GM12873 (cell line): ENCODE data around the gene SLC50A1.

Experiments used
- TF ChIP-seq, protein P1 (sequence below): IDR thresholded peaks from 2 replicates; pipeline ENCODE4 v1.5.1; 2012; ENCODE audit warnings: low read depth, mild to moderate bottlenecking, moderate library complexity, low read length, control low read depth; ENCODE audit not compliant: insufficient read depth; ENCODE audit errors: missing control alignments

SLC50A1 gene

DNA sequence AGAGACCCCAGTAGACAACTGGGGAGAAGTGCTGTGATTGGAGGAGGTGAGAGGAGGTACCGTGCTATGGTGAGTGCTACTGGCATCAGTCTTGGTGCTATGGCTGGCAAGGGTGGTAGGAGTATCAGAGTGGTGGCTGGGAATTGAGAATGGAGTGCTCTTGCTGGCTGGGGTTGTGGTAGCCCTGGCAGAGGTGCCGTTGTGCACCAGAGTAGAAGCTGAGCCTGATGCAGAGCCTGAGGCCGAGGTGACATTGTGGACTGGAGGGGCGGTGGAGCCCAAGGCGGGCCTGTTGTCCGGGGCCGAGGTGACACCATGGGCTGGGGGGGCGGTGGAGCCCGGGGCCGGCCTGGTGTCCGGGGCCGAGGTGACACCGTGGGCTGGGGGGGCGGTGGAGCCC lies 52.6 kb downstream of the SLC50A1 start:
- TF ChIP-seq, protein P1, sequence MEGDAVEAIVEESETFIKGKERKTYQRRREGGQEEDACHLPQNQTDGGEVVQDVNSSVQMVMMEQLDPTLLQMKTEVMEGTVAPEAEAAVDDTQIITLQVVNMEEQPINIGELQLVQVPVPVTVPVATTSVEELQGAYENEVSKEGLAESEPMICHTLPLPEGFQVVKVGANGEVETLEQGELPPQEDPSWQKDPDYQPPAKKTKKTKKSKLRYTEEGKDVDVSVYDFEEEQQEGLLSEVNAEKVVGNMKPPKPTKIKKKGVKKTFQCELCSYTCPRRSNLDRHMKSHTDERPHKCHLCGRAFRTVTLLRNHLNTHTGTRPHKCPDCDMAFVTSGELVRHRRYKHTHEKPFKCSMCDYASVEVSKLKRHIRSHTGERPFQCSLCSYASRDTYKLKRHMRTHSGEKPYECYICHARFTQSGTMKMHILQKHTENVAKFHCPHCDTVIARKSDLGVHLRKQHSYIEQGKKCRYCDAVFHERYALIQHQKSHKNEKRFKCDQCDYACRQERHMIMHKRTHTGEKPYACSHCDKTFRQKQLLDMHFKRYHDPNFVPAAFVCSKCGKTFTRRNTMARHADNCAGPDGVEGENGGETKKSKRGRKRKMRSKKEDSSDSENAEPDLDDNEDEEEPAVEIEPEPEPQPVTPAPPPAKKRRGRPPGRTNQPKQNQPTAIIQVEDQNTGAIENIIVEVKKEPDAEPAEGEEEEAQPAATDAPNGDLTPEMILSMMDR, result no peak
